Esophagus squamous epithelium (tissue), 4 donors: Measurements from ENCODE around the gene DUSP9.

Source experiments
- POLR2A ChIP-seq, 4 donors: fragments of 450-650 bp; IDR thresholded peaks; one replicate each; pipeline ENCODE4 v1.6.1; 2017; ENCODE audit warnings: antibody characterized with exemption in 4 of 4, mild to moderate bottlenecking in 4 of 4, moderate library complexity in 3 of 4
- TF ChIP-seq, protein P1 (sequence below), 6 experiments: fragments of 450-650 bp in 4 of 6; fragments of 200-600 bp in 2 of 6; sonication (generic) in 2 of 6; IDR thresholded peaks; one replicate each; pipeline ENCODE4 v1.5.1; 2016 to 2019; ENCODE audit warnings: antibody characterized with exemption in 6 of 6, mild to moderate bottlenecking in 4 of 6, moderate library complexity in 4 of 6

DNA sequence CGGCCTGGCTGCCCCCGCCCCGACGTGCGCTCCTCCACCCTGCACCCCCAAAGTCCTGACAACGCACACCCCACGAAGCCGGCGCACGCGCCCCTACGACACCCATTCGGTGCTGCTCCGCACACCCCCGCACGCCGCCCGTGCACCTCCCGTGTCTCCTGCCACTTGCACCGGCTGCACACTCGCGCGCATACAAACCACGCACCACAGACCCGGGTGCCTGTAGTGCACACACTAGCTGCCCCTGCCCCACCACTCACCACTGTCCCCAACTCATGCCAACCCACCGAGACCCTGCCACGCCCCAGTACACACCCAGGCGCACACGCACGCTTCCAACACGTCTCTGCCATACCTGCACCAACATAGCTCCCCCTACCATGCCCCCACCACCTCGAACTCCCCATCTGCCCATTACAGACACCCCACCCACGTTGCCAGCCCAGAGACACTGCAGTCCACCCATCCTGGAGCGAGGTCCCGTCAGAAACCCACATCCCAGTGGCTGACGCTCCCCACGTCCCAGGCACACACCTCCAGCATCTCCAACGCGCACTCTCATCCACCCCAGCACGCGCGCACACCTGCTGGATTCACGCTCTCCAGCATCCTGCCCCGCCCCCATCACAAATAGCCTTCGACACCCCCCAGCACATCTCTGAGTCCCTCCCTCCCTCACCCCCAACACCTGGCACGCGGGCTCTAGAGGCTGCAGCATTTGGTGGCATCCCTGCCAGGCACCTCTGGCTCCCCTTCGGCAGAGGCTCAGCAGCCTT is 4.2 kb upstream of the DUSP9 start:
- TF ChIP-seq, protein P1, sequence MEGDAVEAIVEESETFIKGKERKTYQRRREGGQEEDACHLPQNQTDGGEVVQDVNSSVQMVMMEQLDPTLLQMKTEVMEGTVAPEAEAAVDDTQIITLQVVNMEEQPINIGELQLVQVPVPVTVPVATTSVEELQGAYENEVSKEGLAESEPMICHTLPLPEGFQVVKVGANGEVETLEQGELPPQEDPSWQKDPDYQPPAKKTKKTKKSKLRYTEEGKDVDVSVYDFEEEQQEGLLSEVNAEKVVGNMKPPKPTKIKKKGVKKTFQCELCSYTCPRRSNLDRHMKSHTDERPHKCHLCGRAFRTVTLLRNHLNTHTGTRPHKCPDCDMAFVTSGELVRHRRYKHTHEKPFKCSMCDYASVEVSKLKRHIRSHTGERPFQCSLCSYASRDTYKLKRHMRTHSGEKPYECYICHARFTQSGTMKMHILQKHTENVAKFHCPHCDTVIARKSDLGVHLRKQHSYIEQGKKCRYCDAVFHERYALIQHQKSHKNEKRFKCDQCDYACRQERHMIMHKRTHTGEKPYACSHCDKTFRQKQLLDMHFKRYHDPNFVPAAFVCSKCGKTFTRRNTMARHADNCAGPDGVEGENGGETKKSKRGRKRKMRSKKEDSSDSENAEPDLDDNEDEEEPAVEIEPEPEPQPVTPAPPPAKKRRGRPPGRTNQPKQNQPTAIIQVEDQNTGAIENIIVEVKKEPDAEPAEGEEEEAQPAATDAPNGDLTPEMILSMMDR (IDR thresholded peaks at IDR 0.05) = no peak
- no peak for TF ChIP-seq POLR2A (IDR thresholded peaks at IDR 0.05)
